Measurements from ENCODE around the gene CLDN1.

- TF ChIP-seq CTCF (CRISPR knock-in tag; IDR thresholded peaks at IDR 0.05) (no peak), STAT5B (CRISPR knock-in tag; IDR thresholded peaks at IDR 0.05) (no peak), ELK4 (CRISPR knock-in tag; IDR thresholded peaks at IDR 0.05; ENCODE audit: borderline replicate concordance) (no peak), RAD21 (CRISPR knock-in tag; IDR thresholded peaks at IDR 0.05) (no peak), ZMYM2 (CRISPR knock-in tag; IDR thresholded peaks at IDR 0.05) (no peak), ZBTB8A (CRISPR knock-in tag; IDR thresholded peaks at IDR 0.05; ENCODE audit: borderline replicate concordance, low read depth) (no peak)
- TF ChIP-seq, protein P1, sequence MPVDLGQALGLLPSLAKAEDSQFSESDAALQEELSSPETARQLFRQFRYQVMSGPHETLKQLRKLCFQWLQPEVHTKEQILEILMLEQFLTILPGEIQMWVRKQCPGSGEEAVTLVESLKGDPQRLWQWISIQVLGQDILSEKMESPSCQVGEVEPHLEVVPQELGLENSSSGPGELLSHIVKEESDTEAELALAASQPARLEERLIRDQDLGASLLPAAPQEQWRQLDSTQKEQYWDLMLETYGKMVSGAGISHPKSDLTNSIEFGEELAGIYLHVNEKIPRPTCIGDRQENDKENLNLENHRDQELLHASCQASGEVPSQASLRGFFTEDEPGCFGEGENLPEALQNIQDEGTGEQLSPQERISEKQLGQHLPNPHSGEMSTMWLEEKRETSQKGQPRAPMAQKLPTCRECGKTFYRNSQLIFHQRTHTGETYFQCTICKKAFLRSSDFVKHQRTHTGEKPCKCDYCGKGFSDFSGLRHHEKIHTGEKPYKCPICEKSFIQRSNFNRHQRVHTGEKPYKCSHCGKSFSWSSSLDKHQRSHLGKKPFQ (CRISPR knock-in tag; IDR thresholded peaks at IDR 0.05; ENCODE audit: insufficient replicate concordance) = no peak
These were observed 32.3 kb downstream of the CLDN1 start for GRCh38 chr3:190289989-190290388.
